GM18498 (cell line): ENCODE results near the gene IL1RAPL1.

Experiments
- ATAC-seq: cut with Tn5 transposase; IDR thresholded peaks from one replicate; pipeline ENCODE4 v1.9.1; 2021; ENCODE audit warnings: mild to moderate bottlenecking, moderate library complexity; ENCODE audit not compliant: unreplicated experiment

Gene IL1RAPL1

GRCh38 chrX:29488919-29489318 is 901.7 kb downstream of the IL1RAPL1 start:
- ATAC-seq = peak; percentile 65

DNA sequence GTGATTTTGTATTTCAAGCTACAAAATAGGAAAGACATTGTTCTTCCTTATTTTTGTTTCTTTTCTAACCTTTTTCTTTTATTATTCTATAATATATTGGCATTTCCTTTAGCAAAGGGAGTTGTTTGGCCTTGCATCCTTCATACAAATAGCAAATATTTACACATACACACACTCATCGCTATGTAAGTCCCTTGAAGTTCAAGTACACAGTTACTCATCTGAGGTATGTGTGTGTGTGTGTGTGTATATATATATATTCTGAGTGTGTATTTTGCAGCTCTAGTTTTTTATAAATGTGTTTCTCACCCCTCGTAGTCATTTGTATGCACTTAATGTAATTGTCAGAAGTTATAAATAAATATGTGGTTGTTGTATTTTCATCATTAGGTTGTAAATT is 903.4 kb downstream of the IL1RAPL1 start:
- no peak for ATAC-seq

DNA sequence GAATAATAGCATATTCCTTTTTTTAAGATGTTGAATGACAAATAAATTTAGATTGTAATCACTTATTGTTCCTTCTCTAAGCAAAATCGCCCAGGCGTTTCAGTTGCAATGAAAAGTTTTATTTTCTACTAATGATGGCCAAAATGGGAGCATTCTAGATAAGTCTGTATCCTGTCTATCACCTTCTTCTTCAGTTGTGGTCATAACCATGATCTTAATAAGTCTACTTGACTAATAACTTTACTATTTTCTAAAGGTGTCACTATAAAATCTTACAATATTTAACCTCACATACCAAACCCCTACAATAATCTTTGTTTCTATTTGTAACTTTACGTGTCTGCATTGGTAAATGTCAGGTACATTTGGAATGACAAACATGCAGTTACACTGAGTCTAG is 904.4 kb downstream of the IL1RAPL1 start:
- no peak for ATAC-seq

GRCh38 chrX:29496636-29497180 is 909.5 kb downstream of the IL1RAPL1 start:
- no peak for ATAC-seq

GRCh38 chrX:29506729-29507128 is 919.5 kb downstream of the IL1RAPL1 start:
- no peak for ATAC-seq

- ATAC-seq = no peak
These were observed 930.9 kb downstream of the IL1RAPL1 start for GRCh38 chrX:29518100-29518499.

DNA sequence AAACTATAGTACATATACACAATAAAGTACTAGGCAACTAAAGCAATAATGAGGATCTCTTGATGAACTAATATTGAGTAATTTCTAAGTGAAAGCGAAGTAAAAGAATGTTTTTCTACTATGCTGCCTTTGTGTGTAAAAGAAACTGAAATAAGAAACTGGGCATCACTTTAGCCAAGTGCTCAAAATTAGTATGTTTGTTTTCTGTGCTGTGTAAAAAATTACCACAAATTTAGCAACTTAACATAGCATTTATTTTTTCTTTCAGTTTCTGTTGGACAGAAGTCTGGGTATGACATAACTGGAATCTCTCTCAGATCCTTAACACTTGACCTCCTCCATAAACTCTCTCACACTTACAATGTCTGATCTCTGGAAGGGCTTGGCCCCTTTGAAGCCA is 941.0 kb downstream of the IL1RAPL1 start:
- ATAC-seq = peak; percentile 80

GRCh38 chrX:29530501-29530900 is 943.3 kb downstream of the IL1RAPL1 start:
- ATAC-seq = no peak

- peak; percentile 70 for ATAC-seq
These were observed 944.1 kb downstream of the IL1RAPL1 start for GRCh38 chrX:29531336-29531735.

DNA sequence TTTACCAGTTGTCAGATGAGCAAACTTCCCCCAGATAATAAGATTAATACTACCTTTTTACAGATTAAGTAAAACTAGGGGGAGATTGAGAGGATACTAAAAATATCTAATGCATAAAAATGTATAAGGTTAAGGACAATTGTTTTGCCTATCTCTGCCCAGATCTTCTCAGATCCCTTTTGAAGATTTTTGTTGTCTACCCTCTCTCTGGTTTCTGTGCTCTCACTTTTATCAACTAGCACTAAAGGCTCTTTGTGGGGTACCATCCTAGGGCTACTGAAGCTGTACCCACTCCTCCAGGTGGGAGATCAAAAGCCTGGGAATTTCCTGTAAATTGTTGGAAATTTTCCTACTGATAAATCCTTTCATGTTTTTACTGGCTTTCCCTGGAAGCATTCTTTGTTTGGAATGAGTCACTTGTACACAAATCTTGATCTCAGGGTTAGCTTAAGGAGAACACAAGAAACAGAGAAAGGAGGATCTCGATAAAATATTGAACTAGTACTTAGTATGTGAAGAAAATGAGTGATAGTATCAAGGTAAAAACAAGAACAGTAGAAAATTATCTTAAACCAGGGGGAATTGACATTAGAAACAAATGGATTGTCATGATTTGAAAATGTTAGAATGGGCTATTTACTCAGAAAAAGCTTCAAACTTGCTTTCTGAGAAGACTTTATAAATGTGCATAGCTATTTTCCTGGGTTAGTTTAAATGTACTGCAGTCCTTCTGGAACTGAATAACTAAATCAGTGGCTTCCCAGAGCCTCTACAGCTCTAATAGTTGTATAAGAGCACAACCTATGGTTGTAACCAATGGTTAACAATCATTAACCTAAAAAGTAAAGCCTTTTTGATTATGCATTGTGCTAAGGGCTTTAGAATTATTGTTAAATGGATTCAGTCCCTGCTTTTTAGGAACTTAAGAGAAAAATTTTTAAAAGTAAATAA is 948.2 kb downstream of the IL1RAPL1 start:
- ATAC-seq = no peak

DNA sequence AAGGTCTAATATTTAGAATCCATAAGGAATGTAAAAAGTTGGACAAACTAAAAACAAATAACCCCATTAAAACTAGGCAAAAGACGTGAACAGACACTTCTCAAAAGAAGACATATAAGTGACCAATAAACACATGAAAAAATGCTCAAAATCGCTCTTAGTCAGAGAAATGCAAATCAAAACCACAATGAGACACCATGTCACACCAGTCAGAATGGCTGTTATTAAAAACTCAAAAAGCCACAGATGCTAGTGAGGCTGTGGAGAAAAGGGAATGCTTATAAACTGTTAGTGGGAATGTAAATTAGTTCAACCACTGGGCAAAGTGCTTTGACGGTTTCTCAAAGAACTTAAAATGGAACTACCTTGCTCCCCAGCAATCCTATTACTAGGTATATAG is 953.8 kb downstream of the IL1RAPL1 start:
- no peak for ATAC-seq

GRCh38 chrX:29542152-29542551 is 954.9 kb downstream of the IL1RAPL1 start:
- ATAC-seq = no peak

DNA sequence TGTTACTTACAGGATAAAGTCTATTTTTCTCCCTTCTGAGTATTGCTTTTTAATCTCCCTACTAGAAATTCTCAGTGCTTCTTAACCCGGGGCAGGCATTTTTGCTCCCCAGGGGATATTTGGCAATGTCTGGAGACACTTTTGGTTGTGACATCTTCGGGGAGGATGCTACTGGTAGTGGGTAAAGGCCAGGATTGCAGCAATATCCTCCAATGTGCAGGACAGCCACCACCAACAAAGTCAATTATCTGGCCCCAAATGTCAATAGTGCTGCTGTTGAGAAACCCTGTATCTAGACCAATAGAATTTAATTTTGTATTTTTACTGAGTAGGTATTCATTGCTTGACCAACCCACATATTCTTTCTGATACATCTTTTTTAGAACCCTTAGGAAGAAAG is 958.6 kb downstream of the IL1RAPL1 start:
- ATAC-seq = no peak

GRCh38 chrX:29547877-29548276 is 960.6 kb downstream of the IL1RAPL1 start:
- ATAC-seq = no peak

- ATAC-seq = no peak
These were observed 966.3 kb downstream of the IL1RAPL1 start for GRCh38 chrX:29553542-29553941.

DNA sequence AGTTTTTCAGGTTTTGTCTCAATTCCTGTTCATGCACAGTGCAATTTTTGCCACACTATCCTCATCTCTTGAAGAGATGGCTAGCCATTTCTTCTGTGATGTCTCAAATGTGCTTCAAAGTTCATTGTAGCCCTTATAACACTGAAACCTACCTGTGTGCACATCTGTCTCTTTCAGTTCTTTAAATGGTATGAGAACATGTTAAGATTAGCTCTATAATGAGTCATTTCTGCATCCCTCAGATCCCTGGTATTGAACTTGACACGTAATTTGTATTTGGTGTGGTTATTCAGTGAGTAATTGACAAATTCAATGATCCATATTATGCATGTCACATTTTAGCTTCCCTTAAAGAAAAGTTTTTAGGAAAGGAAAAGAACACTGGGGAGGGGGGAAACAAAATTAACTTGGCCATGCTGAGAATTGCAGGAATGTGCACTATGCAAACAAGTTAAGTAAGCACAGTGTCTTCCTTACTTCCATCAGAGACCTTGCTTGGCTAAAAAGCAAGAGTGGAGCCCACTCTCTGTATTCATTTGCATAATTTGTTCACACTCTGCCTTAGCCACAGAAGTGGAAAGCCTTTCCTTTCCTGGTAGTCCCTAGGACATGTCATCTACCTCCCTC is 968.3 kb downstream of the IL1RAPL1 start:
- ATAC-seq = peak; percentile 97

GRCh38 chrX:29560065-29560464 is 972.8 kb downstream of the IL1RAPL1 start:
- no peak for ATAC-seq

- ATAC-seq = no peak
These were observed 974.2 kb downstream of the IL1RAPL1 start for GRCh38 chrX:29561417-29561816.

DNA sequence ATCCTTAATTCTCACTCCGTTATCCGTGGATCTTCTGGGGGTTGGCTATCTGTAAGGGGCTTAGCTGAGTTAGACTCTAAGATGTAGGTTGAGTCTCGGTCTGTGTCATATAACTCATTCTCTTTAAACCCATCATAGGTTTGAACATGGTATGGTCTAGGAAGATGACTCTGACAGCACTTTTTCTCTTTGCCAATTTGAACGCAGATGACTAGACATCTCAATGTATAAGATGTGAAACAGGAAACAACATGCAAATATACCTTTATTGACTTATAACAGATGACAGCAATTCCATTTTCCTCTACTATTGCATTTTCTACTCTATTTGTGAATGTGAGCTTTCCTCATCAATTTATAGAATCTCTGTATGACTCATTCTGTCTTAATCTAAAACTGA is 993.3 kb downstream of the IL1RAPL1 start:
- ATAC-seq = no peak

DNA sequence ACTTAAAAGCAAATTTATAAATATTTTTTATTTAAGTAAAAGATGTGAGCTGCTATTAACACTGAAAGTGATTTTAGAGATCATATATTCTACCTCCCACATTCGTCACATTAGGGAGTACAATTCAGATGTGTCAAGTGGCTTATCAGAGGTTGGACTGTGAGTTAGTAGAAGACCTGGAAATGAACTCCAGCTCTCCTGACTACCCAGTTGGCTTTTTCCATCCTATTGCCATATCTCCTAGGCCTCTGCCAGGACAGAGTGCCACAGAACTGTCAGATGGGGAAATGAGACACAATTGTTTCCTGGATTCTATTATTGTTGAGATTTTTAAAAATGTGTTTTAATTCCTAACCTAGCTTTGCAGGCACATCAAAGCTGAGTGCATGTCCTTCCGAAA is 994.0 kb downstream of the IL1RAPL1 start:
- ATAC-seq = no peak

GRCh38 chrX:29587107-29587506 is 999.9 kb downstream of the IL1RAPL1 start:
- ATAC-seq = peak; percentile 55

DNA sequence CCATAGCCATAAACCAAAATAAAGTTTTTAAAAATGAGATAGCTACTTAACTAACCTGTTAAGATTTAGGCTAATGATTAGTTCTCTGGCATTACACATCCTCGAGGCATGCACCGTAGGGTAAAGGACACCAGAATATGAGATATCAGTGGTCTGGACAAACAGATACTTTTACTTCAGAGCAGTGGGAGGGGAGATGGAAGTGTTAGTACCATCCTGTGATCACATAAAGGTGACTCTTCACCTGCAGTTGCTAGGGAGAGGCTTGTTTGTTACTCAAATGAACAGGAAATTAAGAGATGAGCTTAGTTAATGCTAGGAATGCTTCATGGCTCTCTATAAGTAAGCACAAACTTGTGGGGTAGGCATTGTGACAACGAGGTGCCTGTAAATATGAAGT is 1003.7 kb downstream of the IL1RAPL1 start:
- no peak for ATAC-seq
